ENCODE results near the gene TMEM109.
A peak's percentile ranks its signal among the peaks of the same experiment; 100 is the strongest.

Gene TMEM109

DNA sequence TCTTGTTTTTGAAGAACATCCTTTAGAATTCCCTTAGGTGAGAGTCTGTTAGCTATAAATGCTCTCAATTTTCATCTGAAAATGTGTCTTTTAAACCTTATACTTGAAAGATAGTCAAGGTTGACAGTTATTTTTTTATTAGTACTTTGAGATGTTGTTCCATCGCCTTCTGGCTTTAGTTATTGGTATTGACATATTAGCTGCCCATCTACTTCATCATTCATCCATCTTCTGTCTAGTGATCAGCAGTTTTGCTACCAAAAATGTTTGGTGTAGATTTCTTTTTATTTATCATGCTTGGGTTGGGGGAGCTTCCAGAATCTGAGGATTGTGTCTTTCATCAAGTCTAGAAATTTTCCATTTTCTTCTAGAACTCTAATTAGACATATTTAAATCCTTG is 54.3 kb downstream of the TMEM109 start:
- Histone ChIP-seq H3K36me3 (ENCODE audit: control insufficient read depth, insufficient read depth, low read length) (no peaks in the 10 kb centered on the region), H3K4me3 (replicated peaks; ENCODE audit: low read depth, low read length) (no peak overlapping the region), H3K27me3 (replicated peaks; ENCODE audit: control insufficient read depth, insufficient read depth, low read length) (no peaks in the 10 kb centered on the region)
- DNase-seq (ENCODE audit: extremely low read depth, insufficient read length), result no peak
- TF ChIP-seq CTCF (IDR thresholded peaks at IDR 0.05; ENCODE audit: insufficient read depth, low read length, poor library complexity, severe bottlenecking), result no peak

DNA sequence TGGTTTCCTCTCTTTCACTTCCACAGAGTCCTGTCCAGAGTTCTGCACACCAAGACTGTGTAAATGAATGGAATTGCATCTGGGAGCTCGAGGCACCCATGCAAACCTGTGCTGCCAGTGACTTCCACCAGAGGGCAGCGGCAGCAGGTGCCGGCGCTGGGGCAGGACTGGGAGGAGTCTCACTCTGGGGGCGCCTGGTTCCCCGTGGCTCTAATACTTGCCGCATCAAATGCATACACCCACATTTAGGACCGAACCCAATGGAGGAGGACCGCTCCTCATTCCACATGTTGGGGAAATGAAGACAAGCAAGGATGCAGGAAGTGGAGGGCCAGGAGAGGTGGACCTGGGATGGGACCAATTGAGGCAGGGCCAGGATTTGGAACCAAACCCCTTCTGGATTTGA is 56.4 kb downstream of the TMEM109 start:
- H3K4me3 ChIP-seq (replicated peaks; ENCODE audit: low read depth, low read length), result no peak overlapping the region
- TF ChIP-seq CTCF (IDR thresholded peaks at IDR 0.05; ENCODE audit: insufficient read depth, low read length, poor library complexity, severe bottlenecking), result peak; percentile 95
- H3K27me3 ChIP-seq (replicated peaks; ENCODE audit: control insufficient read depth, insufficient read depth, low read length), result no peaks in the 10 kb centered on the region
- H3K36me3 ChIP-seq (ENCODE audit: control insufficient read depth, insufficient read depth, low read length), result no peaks in the 10 kb centered on the region
- DNase-seq (ENCODE audit: extremely low read depth, insufficient read length), result peak; percentile 62

DNA sequence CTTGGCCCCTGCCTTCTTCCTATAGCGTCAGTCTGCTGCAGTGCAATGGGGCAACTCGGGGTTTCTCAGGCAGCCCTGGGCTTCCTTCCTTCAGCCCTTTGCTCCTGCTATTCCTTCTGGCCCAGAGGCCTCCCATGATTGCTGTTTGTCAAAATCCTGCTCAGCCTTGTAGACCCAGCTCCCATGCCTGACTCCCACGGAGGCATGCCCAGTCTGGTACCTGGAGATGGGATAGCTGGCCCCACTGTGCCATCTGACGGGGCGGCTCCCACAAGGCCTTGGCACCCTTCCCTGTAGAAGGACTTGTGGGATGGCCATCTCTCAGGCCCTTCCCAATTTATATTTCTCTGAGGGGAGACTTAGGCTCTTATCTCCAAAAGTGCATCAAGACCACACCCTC is 56.9 kb downstream of the TMEM109 start:
- no peak for TF ChIP-seq CTCF (IDR thresholded peaks at IDR 0.05; ENCODE audit: insufficient read depth, low read length, poor library complexity, severe bottlenecking)
- Histone ChIP-seq H3K4me3 (replicated peaks; ENCODE audit: low read depth, low read length) (no peak overlapping the region), H3K27me3 (replicated peaks; ENCODE audit: control insufficient read depth, insufficient read depth, low read length) (no peaks in the 10 kb centered on the region), H3K36me3 (ENCODE audit: control insufficient read depth, insufficient read depth, low read length) (no peaks in the 10 kb centered on the region)
- no peak for DNase-seq (ENCODE audit: extremely low read depth, insufficient read length)

DNA sequence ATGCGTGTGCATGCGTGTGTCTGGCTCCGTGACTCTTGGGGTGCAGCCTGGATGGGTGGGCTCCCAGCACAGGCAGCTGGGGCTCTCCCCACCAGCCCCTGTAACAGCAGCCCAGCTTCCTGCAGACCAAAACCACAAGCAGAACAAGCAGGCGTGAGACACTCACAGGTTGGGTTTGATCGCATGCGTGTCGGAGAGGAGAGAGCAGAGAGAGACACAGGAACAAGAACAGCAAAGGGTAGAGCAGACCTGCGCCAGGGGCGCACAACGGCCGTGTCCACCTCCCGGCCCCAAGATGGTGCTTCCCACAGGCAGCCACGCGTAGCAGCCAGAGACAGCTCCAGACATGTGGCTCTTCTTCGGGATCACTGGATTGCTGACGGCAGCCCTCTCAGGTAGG is 57.6 kb downstream of the TMEM109 start, which contains the start of gene CD6:
Gene CD6 (plus strand): TSS at position 161 of the 400 bp plus-strand sequence. CDS start 186 bp downstream, at position 347.
- no peak for TF ChIP-seq CTCF (IDR thresholded peaks at IDR 0.05; ENCODE audit: insufficient read depth, low read length, poor library complexity, severe bottlenecking)
- Histone ChIP-seq H3K27me3 (replicated peaks; ENCODE audit: control insufficient read depth, insufficient read depth, low read length) (no peaks in the 10 kb centered on the region), H3K4me3 (replicated peaks; ENCODE audit: low read depth, low read length) (no peak within 1 kb of the TSS), H3K36me3 (ENCODE audit: control insufficient read depth, insufficient read depth, low read length) (no peaks in the 10 kb centered on the region)
- peak; percentile 51 for DNase-seq (ENCODE audit: extremely low read depth, insufficient read length)

DNA sequence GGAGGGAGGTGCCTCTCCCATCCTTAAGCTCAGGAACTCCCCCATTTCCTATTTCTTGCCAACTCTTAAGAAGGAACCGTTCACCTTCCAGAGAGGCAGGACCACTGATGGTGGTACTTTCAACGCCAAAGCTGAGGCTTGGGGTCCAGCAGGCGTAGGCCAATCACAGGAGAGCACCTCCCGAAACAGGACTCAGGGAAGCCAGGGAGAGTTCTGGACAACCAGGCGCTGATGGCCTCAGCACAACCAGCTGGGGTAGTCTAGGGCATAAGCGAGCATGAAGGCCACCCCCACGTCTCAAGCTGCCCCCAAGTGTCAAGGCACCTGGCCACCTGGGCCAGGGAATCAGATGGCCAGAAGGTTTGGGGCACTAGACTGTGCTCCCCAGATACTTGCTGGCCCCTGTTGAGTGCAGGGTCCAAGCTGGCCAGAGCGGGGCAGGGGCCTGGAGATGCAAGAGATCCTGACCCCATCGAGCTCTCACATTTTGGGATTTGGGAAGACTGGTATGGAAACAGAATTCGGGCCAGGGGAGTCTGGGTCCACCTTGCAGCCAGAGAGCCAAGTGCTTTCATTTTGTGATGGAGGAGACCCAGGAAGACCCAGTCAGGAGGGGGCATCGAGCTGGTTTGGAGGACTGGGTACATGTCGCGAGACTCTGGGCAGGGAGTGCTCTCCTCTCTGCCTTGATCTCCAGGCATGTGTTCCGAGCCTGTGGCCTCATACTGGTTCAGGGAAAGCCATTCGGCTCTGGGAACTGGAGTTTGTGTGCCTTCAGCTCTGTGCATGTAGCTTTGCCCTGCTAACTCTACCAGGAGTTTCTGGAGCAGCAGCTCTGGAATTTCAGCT is 58.4 kb downstream of the TMEM109 start:
- TF ChIP-seq CTCF (IDR thresholded peaks at IDR 0.05; ENCODE audit: insufficient read depth, low read length, poor library complexity, severe bottlenecking), result no peak
- H3K4me3 ChIP-seq (replicated peaks; ENCODE audit: low read depth, low read length), result no peak overlapping the region
- no peak for DNase-seq (ENCODE audit: extremely low read depth, insufficient read length)
- no peaks in the 10 kb centered on the region for H3K36me3 ChIP-seq (ENCODE audit: control insufficient read depth, insufficient read depth, low read length)
- H3K27me3 ChIP-seq (replicated peaks; ENCODE audit: control insufficient read depth, insufficient read depth, low read length), result no peaks in the 10 kb centered on the region
